CD4-positive, CD25-positive, alpha-beta regulatory T cell (primary cell): ENCODE measurements around the gene IL2RA. TPM values are rescaled to one million over a fixed set of nuclear protein-coding genes. Genes with fewer than 3 reads are reported as not detected.

Experiments
- ATAC-seq, 2 donors: fragments of 150-1000 bp; cut with Tn5 transposase; one replicate each; pipeline ENCODE4 v1.10.0; 2021; ENCODE audit warnings: low read depth in 2 of 2, moderate number of reproducible peaks in 2 of 2, moderate library complexity in 1 of 2
- DNase-seq, 3 donors: peaks; one replicate each; pipeline versions ENCODE4 v3.0.0 to v3.0.0-alpha.2; 2012 to 2022; ENCODE audit warnings: mixed read lengths in 1 of 3
- H3K27ac ChIP-seq: one replicate; pipeline ENCODE4 v1.7.0; 2013; ENCODE audit warnings: mild to moderate bottlenecking, low read length; ENCODE audit not compliant: insufficient read depth, poor library complexity, severe bottlenecking
- H3K27me3 ChIP-seq: one replicate; pipeline ENCODE4 v1.7.0; 2013; ENCODE audit warnings: low read length; ENCODE audit not compliant: control insufficient read depth, insufficient read depth
- H3K36me3 ChIP-seq: one replicate; pipeline ENCODE4 v1.7.0; 2013; ENCODE audit warnings: mild to moderate bottlenecking, low read length, moderate library complexity; ENCODE audit not compliant: control insufficient read depth, insufficient read depth
- H3K4me1 ChIP-seq: 2 replicates; pipeline ENCODE4 v1.7.0; 2013; ENCODE audit warnings: mild to moderate bottlenecking, low read length; ENCODE audit not compliant: insufficient read depth, control insufficient read depth, poor library complexity, severe bottlenecking
- H3K4me3 ChIP-seq: one replicate; pipeline ENCODE4 v1.7.0; 2013; ENCODE audit warnings: low read depth, mild to moderate bottlenecking, low read length, moderate library complexity
- H3K9me3 ChIP-seq, 2 experiments: 1 replicate in 1 of 2; 2 replicates in 1 of 2; pipeline ENCODE4 v1.7.0; 2013; ENCODE audit warnings: low read length in 2 of 2, mild to moderate bottlenecking in 1 of 2, moderate library complexity in 1 of 2; ENCODE audit not compliant: control insufficient read depth in 2 of 2
- H3K27ac Mint-ChIP-seq, 3 donors: one replicate each; pipeline ENCODE4 v1.8.0; 2020 to 2022; ENCODE audit warnings: mild to moderate bottlenecking in 3 of 3, mixed read lengths in 3 of 3, moderate library complexity in 2 of 3
- H3K27me3 Mint-ChIP-seq: one replicate; pipeline ENCODE4 v1.8.0; 2022; ENCODE audit warnings: mild to moderate bottlenecking, mixed read lengths
- H3K36me3 Mint-ChIP-seq: one replicate; pipeline ENCODE4 v1.8.0; 2020; ENCODE audit warnings: mixed read lengths
- H3K4me1 Mint-ChIP-seq, 4 donors: one replicate each; pipeline ENCODE4 v1.8.0; 2020 to 2022; ENCODE audit warnings: mixed read lengths in 4 of 4, mild to moderate bottlenecking in 1 of 4
- H3K4me3 Mint-ChIP-seq, 4 donors: one replicate each; pipeline ENCODE4 v1.8.0; 2020 to 2022; ENCODE audit warnings: mild to moderate bottlenecking in 4 of 4, mixed read lengths in 4 of 4, moderate library complexity in 3 of 4
- H3K9me3 Mint-ChIP-seq, 7 donors: one replicate each; pipeline ENCODE4 v1.8.0; 2020 to 2022; ENCODE audit warnings: mixed read lengths in 7 of 7, mild to moderate bottlenecking in 3 of 7, moderate library complexity in 2 of 7
- polyA plus RNA-seq, 4 donors: library from polyadenylated mRNA; unstranded; fragments of 300-500 nt; fragmentation: Illumina TruSeq; gene quantifications; one replicate each; pipeline ENCODE4 v1.2.3, GENCODE V29; 2021
- total RNA-seq: library from RNA; stranded (reverse); gene quantifications from one replicate; pipeline ENCODE4 v1.2.3, GENCODE V29; 2022

The IL2RA gene
- total and polyA plus RNA-seq, 5 donors from 2014 or later: 159 to 261 (median 195) TPM

DNA sequence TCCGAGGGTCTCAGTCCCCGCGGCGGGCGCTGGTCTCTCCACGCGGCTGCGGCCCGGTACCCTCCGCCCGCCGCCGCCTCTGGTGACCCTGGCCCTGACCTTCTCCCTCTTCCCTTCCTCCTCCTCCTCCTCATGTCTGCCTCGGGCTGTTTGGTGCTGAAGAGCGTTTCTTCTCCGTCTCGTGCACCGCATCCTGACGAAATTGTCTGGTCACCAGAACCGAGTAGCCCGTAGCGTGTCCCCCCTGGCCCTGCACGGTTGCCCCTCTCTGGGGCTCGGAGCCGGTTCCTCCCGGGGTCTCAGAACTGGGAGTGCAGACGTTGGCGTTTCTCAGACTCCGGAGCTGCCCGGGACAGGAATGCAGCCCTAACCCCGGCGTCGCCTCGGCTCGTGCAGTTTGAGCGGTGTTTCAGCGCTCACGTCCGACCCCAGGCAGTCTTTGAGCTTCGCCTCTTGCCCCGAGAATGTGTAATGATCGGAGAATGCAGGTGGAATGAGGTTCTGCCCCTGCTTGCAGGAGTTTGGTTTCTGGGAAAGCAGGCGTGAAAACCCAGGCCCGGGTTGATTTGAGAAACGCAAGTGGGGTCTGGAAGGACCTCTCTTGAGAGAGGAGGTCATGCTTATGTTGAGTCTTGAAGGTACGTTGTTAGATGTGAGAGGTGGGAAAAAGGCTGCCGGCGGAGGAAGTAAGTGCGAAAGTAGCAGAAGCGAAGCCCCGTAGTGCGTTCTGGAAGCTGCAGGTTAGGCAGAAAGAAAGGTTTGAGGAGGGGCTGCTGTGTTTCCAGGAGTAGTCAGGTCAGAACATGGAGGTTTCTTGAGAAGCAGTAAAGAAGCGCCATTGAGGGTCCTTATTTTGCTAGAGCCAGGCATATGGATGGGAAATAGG, 27.4 kb upstream of the IL2RA start:
- Histone ChIP-seq H3K27me3 (no peaks in the 10 kb centered on the region), H3K4me1 (peaks cover 72% of the 10 kb centered on the region), H3K9me3 (no peaks in the 10 kb centered on the region), H3K36me3 (no peaks in the 10 kb centered on the region), H3K27ac (peak overlapping the region; percentile 60), H3K4me3 (peak overlapping the region; percentile 81)
- ATAC-seq (no peak), DNase-seq (peak in 2 of 3 donors; percentile 33 to 63)
- no peaks in the 10 kb centered on the region for H3K27me3 Mint-ChIP-seq
- no peaks in the 10 kb centered on the region for H3K9me3 Mint-ChIP-seq
- H3K4me3 Mint-ChIP-seq: peak overlapping the region; percentile 92 to 96 (median 94)
- H3K27ac Mint-ChIP-seq: peak overlapping the region; percentile 8 to 93 (median 92)
- peaks cover 56 to 78% (median 66%) of the 10 kb centered on the region in 4 donors for H3K4me1 Mint-ChIP-seq
- no peaks in the 10 kb centered on the region for H3K36me3 Mint-ChIP-seq

GRCh38 chr10:6088721-6089333, 26.7 kb upstream of the IL2RA start, which contains the start of gene RBM17:
Gene RBM17, plus strand, starts transcription at chr10:6089034. Its CDS starts 8,032 bp downstream, at chr10:6097066.
- peak; percentile 91 to 99 (median 98) for DNase-seq
- no peaks in the 10 kb centered on the region for H3K9me3 Mint-ChIP-seq
- Histone ChIP-seq H3K9me3 (no peaks in the 10 kb centered on the region), H3K4me3 (peak within 1 kb of the TSS; percentile 81), H3K36me3 (no peaks in the 10 kb centered on the region), H3K27me3 (no peaks in the 10 kb centered on the region), H3K4me1 (peaks cover 75% of the 10 kb centered on the region), H3K27ac (peak within 1 kb of the TSS; percentile 60)
- H3K4me3 Mint-ChIP-seq: peak within 1 kb of the TSS; percentile 92 to 96 (median 94)
- peak within 1 kb of the TSS; percentile 92 to 95 (median 93) for H3K27ac Mint-ChIP-seq
- no peaks in the 10 kb centered on the region for H3K27me3 Mint-ChIP-seq
- ATAC-seq: peak; percentile 82 to 84
- peaks cover 51 to 77% (median 63%) of the 10 kb centered on the region in 4 donors for H3K4me1 Mint-ChIP-seq
- no peaks in the 10 kb centered on the region for H3K36me3 Mint-ChIP-seq

DNA sequence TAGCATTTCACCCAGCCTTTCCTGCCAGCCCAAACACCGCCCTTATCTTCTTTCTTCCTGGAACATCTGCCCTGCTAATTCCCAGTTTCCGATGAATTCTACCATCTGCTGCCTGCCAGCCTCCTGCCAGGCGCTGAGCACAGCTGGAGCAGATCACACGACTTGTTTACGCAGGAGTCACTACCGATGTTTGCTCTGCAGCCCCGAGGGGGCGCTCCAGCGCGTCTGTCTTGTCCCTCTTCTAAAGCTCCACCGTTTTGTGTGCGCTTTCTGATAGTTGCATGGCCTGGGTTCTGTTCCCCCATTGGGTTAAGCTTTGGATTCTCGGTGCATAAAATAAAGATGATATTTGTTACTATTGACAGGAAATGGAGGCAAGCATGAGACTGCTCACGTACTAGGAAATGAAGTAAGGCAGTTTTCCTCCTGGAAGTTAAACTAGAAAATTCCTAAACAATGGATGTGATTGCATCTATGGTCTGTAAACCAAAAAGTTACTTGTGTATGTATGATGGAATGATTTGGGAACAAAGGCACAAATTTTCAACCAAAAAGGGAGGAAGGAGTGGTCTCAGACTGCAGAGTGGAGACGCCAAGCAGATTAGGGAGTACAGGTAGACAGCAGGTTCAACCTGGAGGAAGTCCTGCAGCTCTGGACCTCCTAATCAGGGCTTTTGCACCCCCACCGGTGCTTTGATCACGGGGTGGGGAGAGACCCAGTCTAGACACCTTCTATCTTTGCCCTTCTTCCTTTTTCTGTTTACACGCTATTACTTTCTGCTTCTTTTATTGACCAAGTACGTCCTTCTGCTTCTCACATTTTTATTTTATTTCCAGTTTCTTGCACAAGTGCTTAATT, 24.4 kb upstream of the IL2RA start:
- peak; percentile 75 to 97 (median 89) for DNase-seq
- Histone ChIP-seq H3K9me3 (no peaks in the 10 kb centered on the region), H3K27ac (peak overlapping the region; percentile 79), H3K36me3 (no peaks in the 10 kb centered on the region), H3K4me1 (peaks cover 80% of the 10 kb centered on the region), H3K4me3 (peak overlapping the region; percentile 72), H3K27me3 (no peaks in the 10 kb centered on the region)
- no peaks in the 10 kb centered on the region for H3K27me3 Mint-ChIP-seq
- peak overlapping the region; percentile 78 to 92 (median 90) for H3K4me3 Mint-ChIP-seq
- peaks cover 0 to 5% (median 0%) of the 10 kb centered on the region in 7 donors for H3K9me3 Mint-ChIP-seq
- H3K36me3 Mint-ChIP-seq: no peaks in the 10 kb centered on the region
- H3K27ac Mint-ChIP-seq: peak overlapping the region; percentile 93 to 98 (median 95)
- peaks cover 59 to 82% (median 69%) of the 10 kb centered on the region in 4 donors for H3K4me1 Mint-ChIP-seq
- ATAC-seq: peak; percentile 53 to 57

GRCh38 chr10:6083523-6084475, 21.6 kb upstream of the IL2RA start:
- peak overlapping the region; percentile 76 for H3K4me3 ChIP-seq
- H3K9me3 ChIP-seq: no peaks in the 10 kb centered on the region
- Mint-ChIP-seq H3K4me1 (peaks cover 47 to 87% (median 61%) of the 10 kb centered on the region in 4 donors), H3K27ac (peak overlapping the region; percentile 85 to 98 (median 85)), H3K36me3 (peaks cover 2% of the 10 kb centered on the region), H3K9me3 (peaks cover 0 to 5% (median 0%) of the 10 kb centered on the region in 7 donors), H3K27me3 (no peaks in the 10 kb centered on the region), H3K4me3 (peak overlapping the region; percentile 76 to 85 (median 84))
- H3K27me3 ChIP-seq: no peaks in the 10 kb centered on the region
- DNase-seq: peak; percentile 35 to 87 (median 52)
- peak overlapping the region; percentile 57 for H3K27ac ChIP-seq
- H3K4me1 ChIP-seq: peaks cover 73% of the 10 kb centered on the region
- ATAC-seq: peak; percentile 29 to 44
- H3K36me3 ChIP-seq: no peaks in the 10 kb centered on the region

- peaks cover 0 to 5% (median 0%) of the 10 kb centered on the region in 7 donors for H3K9me3 Mint-ChIP-seq
- no peaks in the 10 kb centered on the region for H3K27me3 Mint-ChIP-seq
- H3K4me3 ChIP-seq: peak overlapping the region; percentile 76
- peaks cover 65% of the 10 kb centered on the region for H3K4me1 ChIP-seq
- peak in 1 of 3 donors; percentile 68 for DNase-seq
- H3K4me3 Mint-ChIP-seq: peak overlapping the region; percentile 76 to 85 (median 84)
- no peaks in the 10 kb centered on the region for H3K36me3 ChIP-seq
- no peaks in the 10 kb centered on the region for H3K27me3 ChIP-seq
- H3K9me3 ChIP-seq: no peaks in the 10 kb centered on the region
- H3K36me3 Mint-ChIP-seq: peaks cover 2% of the 10 kb centered on the region
- peaks cover 38 to 79% (median 53%) of the 10 kb centered on the region in 4 donors for H3K4me1 Mint-ChIP-seq
- H3K27ac ChIP-seq: peak overlapping the region; percentile 57
- ATAC-seq: no peak
- H3K27ac Mint-ChIP-seq: peak overlapping the region; percentile 85 to 98 (median 85)
Measured at GRCh38 chr10:6082496-6083395, 20.6 kb upstream of the IL2RA start.

GRCh38 chr10:6080417-6080973, 18.3 kb upstream of the IL2RA start:
- no peak for ATAC-seq
- Mint-ChIP-seq H3K4me1 (peaks cover 31 to 73% (median 45%) of the 10 kb centered on the region in 4 donors), H3K27ac (peak overlapping the region in 1 of 3 donors; percentile 93), H3K9me3 (peaks cover 0 to 5% (median 0%) of the 10 kb centered on the region in 7 donors), H3K27me3 (no peaks in the 10 kb centered on the region), H3K4me3 (peak overlapping the region in 3 of 4 donors; percentile 15 to 80 (median 21)), H3K36me3 (peaks cover 2% of the 10 kb centered on the region)
- Histone ChIP-seq H3K36me3 (no peaks in the 10 kb centered on the region), H3K4me3 (peak overlapping the region; percentile 31), H3K27ac (no peak overlapping the region), H3K4me1 (peaks cover 53% of the 10 kb centered on the region), H3K9me3 (no peaks in the 10 kb centered on the region), H3K27me3 (no peaks in the 10 kb centered on the region)
- DNase-seq: peak in 1 of 3 donors; percentile 30
